ENCODE measurements around the gene PDE4A.

GRCh38 chr19:10450853-10451609 is 30.7 kb downstream of the PDE4A start:
- TF ChIP-seq CTCF (conservative IDR thresholded peaks at IDR 0.05; ENCODE audit: low read depth in 2 of 2) (no peak), EZH2phosphoT487 (IDR thresholded peaks at IDR 0.05; ENCODE audit: unreplicated experiment) (no peak), EZH2 (IDR thresholded peaks at IDR 0.05; ENCODE audit: low read depth, unreplicated experiment) (no peak), POLR2AphosphoS5 (IDR thresholded peaks at IDR 0.05; ENCODE audit: low read depth) (0 out of 2 replicates have a peak, but pooled peaks have one; percentile 20), ETS1 (IDR thresholded peaks at IDR 0.05) (no peak), NANOG (IDR thresholded peaks at IDR 0.05; ENCODE audit: borderline replicate concordance) (no peak), REST (IDR thresholded peaks at IDR 0.05; ENCODE audit: unreplicated experiment) (no peak), ZNF114 (CRISPR knock-in tag; IDR thresholded peaks at IDR 0.05) (no peak), CREB1 (CRISPR knock-in tag; IDR thresholded peaks at IDR 0.05; ENCODE audit: low read depth) (no peak), ZNF331 (CRISPR knock-in tag; IDR thresholded peaks at IDR 0.05; ENCODE audit: low read depth) (no peak), ZNF462 (CRISPR knock-in tag; IDR thresholded peaks at IDR 0.05) (no peak)

Measured in GM23338 (cell line).